OCI-LY7 (cell line): ENCODE measurements around the gene NME7. TPM values are rescaled to one million over a fixed set of nuclear protein-coding genes. Genes with fewer than 3 reads are reported as not detected.
A peak's percentile ranks its signal among the peaks of the same experiment; 100 is the strongest.

Source experiments
- BruUV-seq: library from RNA; stranded (reverse); fragments of 400-500 nt; replicated peaks from 2 replicates; lab custom pipeline; 2021; lab: Mats Ljungman, UMichigan
- CTCF ChIA-PET: fragments of 300-600 bp; sonication (Branson Sonifier 250); formaldehyde crosslinking; loops from one replicate; lab custom pipeline; 2022; ENCODE audit warnings: antibody characterized with exemption; ENCODE audit not compliant: unreplicated experiment; lab: Charles Lee
- POLR2A ChIA-PET: fragments of 300-600 bp; sonication (Branson Sonifier 250); formaldehyde crosslinking; loops from one replicate; lab custom pipeline; 2022; ENCODE audit warnings: antibody characterized with exemption; lab: Charles Lee
- DNase-seq: peaks from one replicate; pipeline ENCODE4 v3.0.0-alpha.2; 2015; ENCODE audit warnings: low spot score
- H2AFZ ChIP-seq: fragments of 200-600 bp; sonication (generic), shearing (Covaris generic); 2 replicates; pipeline ENCODE4 v1.6.1; 2014; ENCODE audit warnings: mild to moderate bottlenecking, antibody characterized with exemption, low read length, moderate library complexity
- H3K27ac ChIP-seq: fragments of 200-600 bp; sonication (generic); 2 replicates; pipeline ENCODE4 v1.5.1; 2014; ENCODE audit warnings: mixed run types, low read depth, mild to moderate bottlenecking, moderate library complexity, low read length, inconsistent platforms; ENCODE audit not compliant: poor library complexity, severe bottlenecking
- H3K36me3 ChIP-seq: fragments of 200-600 bp; sonication (generic); 2 replicates; pipeline ENCODE4 v1.6.1; 2014; ENCODE audit warnings: mild to moderate bottlenecking, antibody characterized with exemption, low read length, moderate library complexity, mixed read lengths; ENCODE audit not compliant: insufficient read depth
- H3K4me1 ChIP-seq: fragments of 200-600 bp; sonication (generic); 2 replicates; pipeline ENCODE4 v1.5.1; 2014; ENCODE audit warnings: mild to moderate bottlenecking, low read length; ENCODE audit not compliant: insufficient read depth, poor library complexity, severe bottlenecking
- H3K4me2 ChIP-seq: fragments of 200-600 bp; sonication (generic); 2 replicates; pipeline ENCODE4 v1.6.1; 2014; ENCODE audit warnings: mild to moderate bottlenecking, low read length
- H3K4me3 ChIP-seq: fragments of 200-600 bp; sonication (generic); 2 replicates; pipeline ENCODE4 v1.5.1; 2014; ENCODE audit warnings: mild to moderate bottlenecking, low read depth, low read length; ENCODE audit not compliant: poor library complexity, severe bottlenecking
- H3K79me2 ChIP-seq: fragments of 200-600 bp; sonication (generic); 2 replicates; pipeline ENCODE4 v1.6.1; 2016; ENCODE audit warnings: low read depth, mild to moderate bottlenecking, low read length, moderate library complexity, mixed read lengths; ENCODE audit not compliant: insufficient read depth
- H3K9me2 ChIP-seq: fragments of 200-600 bp; sonication (generic); 2 replicates; pipeline ENCODE4 v1.6.1; 2016; ENCODE audit warnings: mild to moderate bottlenecking, low read length, mixed read lengths; ENCODE audit not compliant: insufficient read depth
- H3K9me3 ChIP-seq: fragments of 200-600 bp; sonication (generic); 2 replicates; pipeline ENCODE4 v1.6.1; 2014; ENCODE audit warnings: mild to moderate bottlenecking, mixed run types, low read length, mixed read lengths
- H4K20me1 ChIP-seq: fragments of 200-600 bp; sonication (generic); 2 replicates; pipeline ENCODE4 v1.6.1; 2014; ENCODE audit warnings: mild to moderate bottlenecking, antibody characterized with exemption, low read length, moderate library complexity, mixed read lengths; ENCODE audit not compliant: insufficient read depth
- EZH2phosphoT487 ChIP-seq: fragments of 200-600 bp; sonication (generic); IDR thresholded peaks from 2 replicates; pipeline ENCODE4 v1.6.1; 2018; ENCODE audit warnings: low read depth, borderline replicate concordance, mild to moderate bottlenecking, mixed run types, antibody characterized with exemption, low read length, moderate library complexity, mixed read lengths
- intact Hi-C: fragments of 100-400 bp; cut with micrococcal nuclease; formaldehyde crosslinking; loops from one replicate; pipeline ENCODE4 v1.10.0; 2022; ENCODE audit not compliant: unreplicated experiment
- total RNA-seq, 2 experiments: library from RNA; depleted of rRNA in 1 of 2; stranded (reverse); fragments of >200 nt in 1 of 2; shearing (Covaris generic) in 1 of 2; gene quantifications; 2 replicates each; pipeline ENCODE4 v1.2.3, GENCODE V29; 2014 to 2022
- TF ChIP-seq, protein P1 (sequence below): fragments of 200-600 bp; sonication (generic); conservative IDR thresholded peaks from 2 replicates; pipeline ENCODE4 v1.5.1; 2014; ENCODE audit warnings: mild to moderate bottlenecking, antibody characterized with exemption, low read length, moderate library complexity, mixed read lengths

The NME7 gene
- total RNA-seq, 2 experiments from 2014 or later, result 9.3 to 17.0 TPM

DNA sequence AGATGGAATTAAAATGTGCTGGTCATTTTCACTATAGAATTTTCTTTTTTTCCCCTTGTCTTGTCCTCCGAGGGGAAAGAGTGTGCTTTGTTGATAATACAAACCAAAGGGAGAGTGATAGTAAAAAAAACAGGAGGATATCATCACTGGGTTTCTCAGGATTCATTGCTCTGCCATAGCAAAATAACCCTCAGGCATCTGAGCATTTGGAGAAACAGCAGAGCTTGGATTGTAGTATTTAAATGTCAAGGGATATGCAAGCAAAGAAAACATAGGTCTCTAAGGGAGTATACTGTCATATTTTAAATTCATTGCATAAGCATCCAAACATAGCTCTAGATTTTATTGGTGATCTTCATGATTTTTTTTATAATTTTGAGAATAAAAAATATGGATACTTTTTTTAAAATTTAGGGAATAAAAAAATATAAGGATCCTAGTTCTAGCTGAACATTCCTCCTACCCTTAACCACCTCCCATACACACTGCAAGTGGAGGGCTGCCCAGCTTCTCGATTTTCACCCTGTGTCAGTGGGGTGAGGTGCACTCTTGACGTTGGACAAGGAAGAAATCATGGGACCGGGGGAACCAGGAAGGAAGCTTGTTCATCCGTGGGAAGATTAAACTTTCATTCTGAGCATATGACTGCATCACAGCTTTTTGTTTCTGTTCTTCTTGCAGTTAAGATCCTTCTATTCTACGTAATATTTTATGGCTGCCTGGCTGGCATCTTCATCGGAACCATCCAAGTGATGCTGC is 256.7 kb downstream of the NME7 start:
- Histone ChIP-seq H4K20me1 (no peaks in the 10 kb centered on the region), H3K9me2 (no peaks in the 10 kb centered on the region), H3K4me2 (peak overlapping the region; percentile 93), H3K4me1 (peaks cover 66% of the 10 kb centered on the region), H2AFZ (no peak overlapping the region), H3K36me3 (peaks cover 48% of the 10 kb centered on the region), H3K9me3 (peaks cover 6% of the 10 kb centered on the region; the same call in 1 of the 2 replicates), H3K27ac (peak overlapping the region; percentile 91), H3K4me3 (peak overlapping the region; percentile 94), H3K79me2 (peaks cover 56% of the 10 kb centered on the region)
- POLR2A ChIA-PET, result interaction anchor here (0.7 to 4.9 kb wide), 5 partner anchors 8 to 102 kb away, joined by 3 to 17 read pairs (median 4); no protein-coding TSS in a partner anchor
- no TSS peak for BruUV-seq
- intact Hi-C loops, result loop anchor here (5.0 kb wide), 1 partner anchor 884 kb away; the partner anchor contains the start of gene SFT2D2
- DNase-seq, result no peak
- CTCF ChIA-PET, result interaction anchor here (0.6 kb wide), 1 partner anchor 204 kb away, joined by 3 read pairs; no protein-coding TSS in a partner anchor
- TF ChIP-seq EZH2phosphoT487, result no peak
- TF ChIP-seq, protein P1, sequence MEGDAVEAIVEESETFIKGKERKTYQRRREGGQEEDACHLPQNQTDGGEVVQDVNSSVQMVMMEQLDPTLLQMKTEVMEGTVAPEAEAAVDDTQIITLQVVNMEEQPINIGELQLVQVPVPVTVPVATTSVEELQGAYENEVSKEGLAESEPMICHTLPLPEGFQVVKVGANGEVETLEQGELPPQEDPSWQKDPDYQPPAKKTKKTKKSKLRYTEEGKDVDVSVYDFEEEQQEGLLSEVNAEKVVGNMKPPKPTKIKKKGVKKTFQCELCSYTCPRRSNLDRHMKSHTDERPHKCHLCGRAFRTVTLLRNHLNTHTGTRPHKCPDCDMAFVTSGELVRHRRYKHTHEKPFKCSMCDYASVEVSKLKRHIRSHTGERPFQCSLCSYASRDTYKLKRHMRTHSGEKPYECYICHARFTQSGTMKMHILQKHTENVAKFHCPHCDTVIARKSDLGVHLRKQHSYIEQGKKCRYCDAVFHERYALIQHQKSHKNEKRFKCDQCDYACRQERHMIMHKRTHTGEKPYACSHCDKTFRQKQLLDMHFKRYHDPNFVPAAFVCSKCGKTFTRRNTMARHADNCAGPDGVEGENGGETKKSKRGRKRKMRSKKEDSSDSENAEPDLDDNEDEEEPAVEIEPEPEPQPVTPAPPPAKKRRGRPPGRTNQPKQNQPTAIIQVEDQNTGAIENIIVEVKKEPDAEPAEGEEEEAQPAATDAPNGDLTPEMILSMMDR, result no peak

DNA sequence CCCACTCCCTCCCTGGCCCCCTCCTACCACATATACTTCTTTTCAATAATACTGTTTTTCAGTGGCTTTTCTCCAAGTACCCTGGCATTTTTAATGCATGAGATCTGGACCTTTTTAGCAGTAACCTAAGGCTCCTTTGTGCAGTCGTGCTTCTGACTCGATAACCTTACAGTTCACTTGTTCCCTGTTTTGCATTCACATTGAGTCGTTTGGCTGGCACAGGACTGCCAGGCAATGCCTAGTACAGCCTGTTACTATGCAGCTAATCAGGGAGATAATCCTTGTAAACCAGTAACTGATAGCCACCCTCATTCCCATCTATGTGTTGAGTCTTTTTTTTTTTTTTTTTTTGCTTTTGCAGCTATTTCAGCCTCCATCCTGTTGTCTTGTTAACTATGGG is 257.4 kb downstream of the NME7 start:
- H3K27ac ChIP-seq, result peak overlapping the region; percentile 91
- peaks cover 56% of the 10 kb centered on the region for H3K79me2 ChIP-seq
- TF ChIP-seq, protein P1, result no peak
- TF ChIP-seq EZH2phosphoT487, result no peak
- POLR2A ChIA-PET, result interaction anchor here (1.2 to 4.9 kb wide), 3 partner anchors 10 to 29 kb away, joined by 4 to 17 read pairs (median 8); no protein-coding TSS in a partner anchor
- peak overlapping the region; percentile 93 for H3K4me2 ChIP-seq
- CTCF ChIA-PET, result no interaction called here
- no peaks in the 10 kb centered on the region for H4K20me1 ChIP-seq
- H3K9me3 ChIP-seq, result peaks cover 6% of the 10 kb centered on the region; the same call in 1 of the 2 replicates
- intact Hi-C loops, result loop anchor here (5.0 kb wide), 1 partner anchor 883 kb away; the partner anchor contains the start of gene SFT2D2
- peaks cover 42% of the 10 kb centered on the region for H3K36me3 ChIP-seq
- peak overlapping the region; percentile 94 for H3K4me3 ChIP-seq
- H3K9me2 ChIP-seq, result no peaks in the 10 kb centered on the region
- H2AFZ ChIP-seq, result peak overlapping the region; percentile 58; the same call in 1 of the 2 replicates
- no peak for DNase-seq
- peaks cover 64% of the 10 kb centered on the region for H3K4me1 ChIP-seq
- no TSS peak for BruUV-seq
